GM12874 (cell line): Measurements from ENCODE around the gene TSPAN9.

ENCODE experiments used
- CTCF ChIP-seq: IDR thresholded peaks from 2 replicates; pipeline ENCODE4 v1.5.1; 2011; ENCODE audit warnings: low read depth, mild to moderate bottlenecking, control low read depth, low read length, moderate library complexity; ENCODE audit not compliant: insufficient read depth

The TSPAN9 gene

GRCh38 chr12:3252450-3252891, 175.3 kb downstream of the TSPAN9 start:
- no peak for TF ChIP-seq CTCF

- no peak for TF ChIP-seq CTCF
Measured at GRCh38 chr12:3253682-3254275, 176.6 kb downstream of the TSPAN9 start.

GRCh38 chr12:3255057-3255456, 177.9 kb downstream of the TSPAN9 start:
- TF ChIP-seq CTCF = no peak

- TF ChIP-seq CTCF = no peak
Measured at GRCh38 chr12:3256103-3256631, 179.0 kb downstream of the TSPAN9 start.

- no peak for TF ChIP-seq CTCF
Measured at GRCh38 chr12:3257411-3257810, 180.2 kb downstream of the TSPAN9 start.

GRCh38 chr12:3259973-3260372, 182.8 kb downstream of the TSPAN9 start:
- no peak for TF ChIP-seq CTCF

GRCh38 chr12:3261782-3262359, 184.7 kb downstream of the TSPAN9 start:
- no peak for TF ChIP-seq CTCF
